GM12875 (cell line): ENCODE data around the gene EML1.

Experiments
- H3K4me3 ChIP-seq: one replicate; pipeline ENCODE4 v1.5.1; 2011; ENCODE audit warnings: low read depth, low read length, control low read depth
- TF ChIP-seq, protein P1 (sequence below): IDR thresholded peaks from 2 replicates; pipeline ENCODE4 v1.5.1; 2011; ENCODE audit warnings: low read depth, mild to moderate bottlenecking, control low read depth, inconsistent platforms, low read length, moderate library complexity, borderline replicate concordance; ENCODE audit not compliant: insufficient read depth

Gene EML1

GRCh38 chr14:99815696-99816095 lies 22.5 kb downstream of the EML1 start:
- TF ChIP-seq, protein P1, sequence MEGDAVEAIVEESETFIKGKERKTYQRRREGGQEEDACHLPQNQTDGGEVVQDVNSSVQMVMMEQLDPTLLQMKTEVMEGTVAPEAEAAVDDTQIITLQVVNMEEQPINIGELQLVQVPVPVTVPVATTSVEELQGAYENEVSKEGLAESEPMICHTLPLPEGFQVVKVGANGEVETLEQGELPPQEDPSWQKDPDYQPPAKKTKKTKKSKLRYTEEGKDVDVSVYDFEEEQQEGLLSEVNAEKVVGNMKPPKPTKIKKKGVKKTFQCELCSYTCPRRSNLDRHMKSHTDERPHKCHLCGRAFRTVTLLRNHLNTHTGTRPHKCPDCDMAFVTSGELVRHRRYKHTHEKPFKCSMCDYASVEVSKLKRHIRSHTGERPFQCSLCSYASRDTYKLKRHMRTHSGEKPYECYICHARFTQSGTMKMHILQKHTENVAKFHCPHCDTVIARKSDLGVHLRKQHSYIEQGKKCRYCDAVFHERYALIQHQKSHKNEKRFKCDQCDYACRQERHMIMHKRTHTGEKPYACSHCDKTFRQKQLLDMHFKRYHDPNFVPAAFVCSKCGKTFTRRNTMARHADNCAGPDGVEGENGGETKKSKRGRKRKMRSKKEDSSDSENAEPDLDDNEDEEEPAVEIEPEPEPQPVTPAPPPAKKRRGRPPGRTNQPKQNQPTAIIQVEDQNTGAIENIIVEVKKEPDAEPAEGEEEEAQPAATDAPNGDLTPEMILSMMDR = no peak
- H3K4me3 ChIP-seq = no peak overlapping the region

GRCh38 chr14:99816217-99816616 lies 23.0 kb downstream of the EML1 start:
- TF ChIP-seq, protein P1 = no peak
- H3K4me3 ChIP-seq = no peak overlapping the region

DNA sequence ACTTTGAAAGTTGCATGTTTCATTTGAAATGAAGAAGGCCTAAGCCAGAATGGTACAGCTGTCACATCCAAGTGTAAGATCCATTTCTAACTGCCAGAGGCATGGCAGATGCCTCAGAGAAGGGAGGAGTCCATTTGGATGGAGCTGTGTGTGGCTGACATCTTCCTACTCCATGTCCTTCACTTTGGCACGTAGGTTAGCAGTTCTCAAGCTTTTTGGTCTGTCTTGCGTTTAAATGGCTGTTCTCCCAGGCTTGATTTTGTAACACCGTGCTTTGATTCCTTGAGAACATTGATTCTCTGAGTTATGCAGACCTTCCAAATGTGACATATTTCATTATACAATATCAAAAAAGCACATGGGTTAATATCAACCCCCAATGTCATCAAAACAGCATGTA lies 23.4 kb downstream of the EML1 start:
- H3K4me3 ChIP-seq = no peak overlapping the region
- TF ChIP-seq, protein P1 = no peak

DNA sequence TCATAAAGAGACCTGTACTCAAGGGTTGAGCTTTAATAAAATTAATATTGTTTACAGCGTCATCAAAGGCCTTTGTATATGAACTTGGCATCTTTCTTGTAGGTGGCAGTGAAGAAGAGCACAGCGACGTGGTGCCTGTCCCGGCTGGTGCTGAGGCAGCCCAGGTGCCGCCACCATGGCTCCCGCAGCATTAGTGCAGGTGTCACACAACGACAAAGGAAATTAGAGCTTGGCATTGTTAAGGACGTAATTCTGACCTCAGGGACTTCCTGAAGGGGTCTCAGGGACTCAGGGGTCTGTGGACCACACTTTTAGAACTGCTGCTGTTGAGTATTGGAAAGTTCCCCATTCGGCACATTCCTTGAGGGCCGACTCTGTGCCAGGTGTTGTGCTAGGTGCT lies 24.1 kb downstream of the EML1 start:
- TF ChIP-seq, protein P1 = no peak
- H3K4me3 ChIP-seq = no peak overlapping the region

DNA sequence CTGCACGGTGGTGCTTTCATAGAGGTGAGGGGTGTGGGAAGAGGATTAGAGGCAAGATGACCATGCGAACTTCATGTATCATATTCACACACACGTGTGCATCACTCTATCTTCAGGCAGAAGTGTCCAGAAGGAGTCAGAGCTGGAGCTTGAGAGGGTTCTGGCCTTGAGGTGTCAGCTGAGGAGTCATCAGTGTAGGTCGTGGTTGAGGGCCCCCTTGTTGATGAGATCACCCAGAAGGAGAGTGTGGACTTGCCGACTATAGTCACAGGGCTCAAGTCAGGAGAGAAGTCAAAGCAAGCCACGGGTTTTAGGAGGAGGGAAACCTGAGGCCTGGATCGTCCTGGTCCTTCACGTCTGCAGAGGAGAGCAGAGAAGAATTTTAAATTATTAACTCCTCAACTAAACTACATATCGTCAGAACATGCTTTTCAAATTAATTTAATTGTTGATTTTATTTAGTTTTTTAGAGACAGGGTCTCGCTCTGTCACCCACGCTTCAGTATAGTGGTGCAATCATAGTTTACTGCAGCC lies 25.4 kb downstream of the EML1 start:
- no peak overlapping the region for H3K4me3 ChIP-seq
- TF ChIP-seq, protein P1 = no peak

DNA sequence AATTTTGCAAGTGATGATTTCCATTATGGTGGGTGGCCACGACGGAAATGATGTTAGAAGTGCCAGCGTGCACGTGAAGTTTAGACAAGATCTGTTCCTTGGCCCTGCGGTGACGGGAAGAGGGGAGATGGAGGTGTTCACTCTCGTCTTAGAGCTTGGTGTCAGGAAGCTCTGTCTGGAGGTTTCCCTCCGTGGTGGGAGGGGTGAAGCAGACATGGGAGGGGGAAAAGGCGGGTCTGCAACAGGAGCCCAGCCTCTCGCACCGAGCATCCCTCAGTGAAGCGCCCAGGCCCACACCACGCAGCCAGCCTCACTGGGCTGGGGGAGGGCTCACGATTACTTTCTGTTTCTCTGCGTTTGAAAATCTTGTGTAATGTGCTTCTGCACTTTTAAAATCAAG lies 26.3 kb downstream of the EML1 start:
- TF ChIP-seq, protein P1 = no peak
- H3K4me3 ChIP-seq = no peak overlapping the region

DNA sequence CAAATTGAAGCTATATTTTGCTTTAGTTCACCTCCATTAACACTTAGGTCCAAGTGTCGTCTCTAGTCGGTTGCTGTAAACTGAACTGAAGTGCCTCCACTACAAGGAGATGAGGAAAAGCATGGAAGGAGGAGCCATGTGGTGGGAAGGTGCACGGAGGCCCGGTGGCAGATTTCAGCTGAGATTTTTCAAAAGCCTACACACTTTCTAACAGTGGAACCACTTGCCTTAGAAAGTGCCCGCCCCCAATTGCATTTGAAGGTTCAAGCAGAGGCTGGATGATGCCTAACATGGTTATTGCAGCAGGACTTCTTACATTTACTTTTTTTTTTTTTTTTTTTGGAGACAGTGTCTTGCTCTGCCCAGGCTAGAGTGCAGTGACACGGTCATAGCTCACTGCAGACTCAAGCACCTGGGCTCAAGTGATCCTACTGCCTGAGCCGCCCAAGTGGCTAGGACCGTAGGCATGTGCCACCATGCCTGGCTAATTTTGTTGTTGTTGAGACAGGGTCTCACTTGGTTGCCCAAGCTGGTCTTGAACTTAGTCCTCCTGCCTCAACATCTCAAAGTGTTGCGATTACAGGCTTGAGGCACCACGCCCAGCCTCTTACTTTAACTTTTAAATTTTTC lies 27.6 kb downstream of the EML1 start:
- no peak overlapping the region for H3K4me3 ChIP-seq
- TF ChIP-seq, protein P1 = no peak
